HG02759 (cell line): ENCODE results near the gene SPATA20.

Source experiments
- ATAC-seq: cut with Tn5 transposase; IDR thresholded peaks from one replicate; pipeline ENCODE4 v1.9.1; 2021; ENCODE audit warnings: mild to moderate bottlenecking, moderate library complexity; ENCODE audit not compliant: unreplicated experiment

Gene SPATA20

GRCh38 chr17:50519141-50519834 is 27.7 kb upstream of the SPATA20 start:
- ATAC-seq: no peak

GRCh38 chr17:50520483-50520882 is 26.5 kb upstream of the SPATA20 start:
- ATAC-seq: no peak

GRCh38 chr17:50521514-50521913 is 25.5 kb upstream of the SPATA20 start:
- ATAC-seq: no peak

- no peak for ATAC-seq
These were observed 24.2 kb upstream of the SPATA20 start for GRCh38 chr17:50522766-50523165.

GRCh38 chr17:50523208-50523607 is 23.8 kb upstream of the SPATA20 start:
- ATAC-seq: no peak

DNA sequence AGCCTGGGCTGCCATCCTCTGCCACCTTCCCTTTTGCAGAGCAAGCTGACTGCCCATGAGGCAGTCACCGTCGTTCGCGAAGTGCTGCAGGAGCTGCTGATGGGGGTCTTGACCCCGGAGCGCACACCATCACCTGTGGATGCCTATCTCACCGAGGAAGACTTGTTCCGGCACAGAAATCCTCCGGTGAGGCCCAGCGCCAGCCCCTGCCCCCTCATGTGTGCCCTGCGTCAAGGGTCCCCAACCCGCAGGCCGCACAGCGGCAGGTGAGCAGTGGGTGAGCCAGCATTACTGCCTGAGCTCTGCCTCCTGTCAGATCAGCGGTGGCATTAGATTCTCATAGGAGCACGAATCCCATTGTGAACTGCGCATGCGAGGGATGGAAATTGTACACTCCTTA is 22.1 kb upstream of the SPATA20 start:
- no peak for ATAC-seq

GRCh38 chr17:50527155-50527762 is 19.7 kb upstream of the SPATA20 start:
- ATAC-seq: no peak

- ATAC-seq: no peak
These were observed 19.0 kb upstream of the SPATA20 start for GRCh38 chr17:50527949-50528474.

GRCh38 chr17:50529849-50530248 is 17.1 kb upstream of the SPATA20 start:
- no peak for ATAC-seq

- no peak for ATAC-seq
These were observed 15.4 kb upstream of the SPATA20 start for GRCh38 chr17:50531428-50532025.

DNA sequence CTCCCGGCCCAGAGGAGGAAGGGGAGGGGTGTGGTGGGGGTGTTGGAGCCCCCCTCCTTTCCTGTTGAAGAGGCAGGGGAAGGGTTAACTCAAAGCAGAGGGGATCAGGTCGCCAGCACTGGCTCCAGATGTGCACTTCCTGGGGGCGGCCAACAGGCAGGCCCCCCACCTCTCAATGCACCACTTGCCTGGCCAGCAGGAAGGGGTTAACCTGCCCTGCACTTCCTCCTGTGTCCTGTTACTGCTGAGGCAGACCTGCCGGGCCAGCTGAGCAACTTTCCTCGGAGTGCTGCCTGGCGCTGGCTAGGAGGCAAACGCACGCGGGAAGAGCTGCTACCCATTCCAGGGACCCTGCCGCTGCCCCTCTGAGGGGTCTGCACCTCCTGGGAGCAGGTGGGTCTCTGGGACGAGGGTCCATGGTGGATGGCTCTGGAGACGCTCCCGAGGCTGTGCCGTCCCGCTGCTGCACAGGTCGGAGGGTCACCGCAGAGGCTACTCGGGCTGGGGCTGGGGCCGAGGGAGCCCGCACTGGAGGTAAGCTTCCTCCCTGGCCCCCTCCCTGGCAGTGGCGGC is 14.4 kb upstream of the SPATA20 start, which contains the start of gene EPN3:
EPN3 (plus strand) TSS at position 284 of the 573 bp plus-strand sequence. CDS start 3,822 bp downstream, outside the sequence.
- no peak for ATAC-seq

DNA sequence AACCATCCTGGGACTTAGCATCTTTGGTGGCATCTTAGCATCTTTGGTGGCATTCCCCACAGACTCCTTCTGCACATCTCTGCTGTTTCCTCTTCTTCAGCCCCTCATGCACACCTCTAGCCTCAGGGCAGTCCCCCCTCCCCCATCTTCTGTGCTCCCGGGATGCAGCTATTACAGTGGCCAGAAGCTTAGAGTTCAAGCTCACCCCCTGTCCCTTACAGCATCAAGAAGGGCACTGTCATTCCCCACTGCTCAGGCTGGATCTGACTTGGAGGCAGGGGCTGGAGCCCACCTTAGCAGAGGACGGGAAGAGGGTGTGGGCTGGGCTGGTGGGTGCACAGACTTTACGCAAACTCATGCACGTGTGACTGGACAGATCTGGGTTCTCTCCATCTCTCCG is 13.8 kb upstream of the SPATA20 start:
- ATAC-seq: no peak

DNA sequence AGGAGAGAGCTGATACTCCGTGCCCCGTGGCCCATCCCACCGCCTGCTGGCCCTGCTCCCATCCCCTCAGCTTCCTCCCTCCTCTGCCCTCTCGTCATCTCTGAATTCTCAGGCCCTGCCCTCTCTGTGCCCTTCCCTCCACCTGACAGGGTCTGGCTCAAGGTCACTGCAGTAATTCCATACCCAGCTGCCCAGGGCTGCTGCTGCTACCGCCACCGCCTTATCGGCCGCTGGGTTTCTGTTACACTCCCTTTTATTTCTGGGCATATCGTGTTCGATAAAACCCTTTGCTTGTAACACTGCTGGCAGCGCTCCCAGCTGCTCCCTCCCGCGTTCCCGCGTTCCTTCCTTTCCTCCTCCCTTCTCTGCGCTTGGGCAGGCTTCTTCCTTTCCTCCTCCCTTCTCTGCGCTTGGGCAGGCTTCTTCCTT is 13.2 kb upstream of the SPATA20 start:
- ATAC-seq: no peak

- ATAC-seq: no peak
These were observed 12.6 kb upstream of the SPATA20 start for GRCh38 chr17:50534222-50534978.

DNA sequence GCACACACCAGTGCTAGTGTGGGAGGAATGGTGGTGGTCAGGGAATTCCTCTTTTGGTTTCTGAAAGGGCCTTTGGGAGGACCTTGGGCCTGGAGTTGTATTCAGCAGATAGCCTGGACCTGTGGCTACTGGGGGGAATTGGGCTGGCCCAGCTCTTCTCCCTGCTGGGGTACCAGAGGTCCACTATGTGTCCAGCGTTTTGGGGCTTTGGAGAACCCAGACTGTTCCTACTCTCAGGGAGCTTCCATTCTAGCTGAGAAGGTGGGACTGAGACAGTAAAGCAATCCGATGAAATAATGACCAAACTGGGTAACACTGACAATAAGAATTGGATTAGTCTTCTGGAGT is 12.0 kb upstream of the SPATA20 start:
- no peak for ATAC-seq

DNA sequence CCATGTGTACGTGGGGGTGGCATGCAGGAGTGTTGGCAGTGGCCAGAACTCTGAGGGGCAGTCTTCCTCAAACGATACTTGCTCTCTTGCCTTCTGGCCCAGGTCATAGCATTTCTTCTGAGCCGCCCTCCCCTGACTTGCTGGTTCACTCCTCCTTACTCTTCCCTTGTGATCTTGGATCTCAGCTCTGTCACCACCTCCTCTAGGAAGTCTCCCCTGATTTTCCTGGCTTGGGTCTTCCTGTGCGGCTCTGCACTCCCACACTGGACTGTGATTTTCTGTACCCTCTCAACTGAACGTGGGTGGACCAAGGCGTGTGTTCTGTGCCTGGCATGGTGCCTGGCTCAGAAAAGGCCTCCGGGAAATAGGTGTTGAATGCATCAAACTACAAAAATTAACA is 11.6 kb upstream of the SPATA20 start:
- no peak for ATAC-seq

DNA sequence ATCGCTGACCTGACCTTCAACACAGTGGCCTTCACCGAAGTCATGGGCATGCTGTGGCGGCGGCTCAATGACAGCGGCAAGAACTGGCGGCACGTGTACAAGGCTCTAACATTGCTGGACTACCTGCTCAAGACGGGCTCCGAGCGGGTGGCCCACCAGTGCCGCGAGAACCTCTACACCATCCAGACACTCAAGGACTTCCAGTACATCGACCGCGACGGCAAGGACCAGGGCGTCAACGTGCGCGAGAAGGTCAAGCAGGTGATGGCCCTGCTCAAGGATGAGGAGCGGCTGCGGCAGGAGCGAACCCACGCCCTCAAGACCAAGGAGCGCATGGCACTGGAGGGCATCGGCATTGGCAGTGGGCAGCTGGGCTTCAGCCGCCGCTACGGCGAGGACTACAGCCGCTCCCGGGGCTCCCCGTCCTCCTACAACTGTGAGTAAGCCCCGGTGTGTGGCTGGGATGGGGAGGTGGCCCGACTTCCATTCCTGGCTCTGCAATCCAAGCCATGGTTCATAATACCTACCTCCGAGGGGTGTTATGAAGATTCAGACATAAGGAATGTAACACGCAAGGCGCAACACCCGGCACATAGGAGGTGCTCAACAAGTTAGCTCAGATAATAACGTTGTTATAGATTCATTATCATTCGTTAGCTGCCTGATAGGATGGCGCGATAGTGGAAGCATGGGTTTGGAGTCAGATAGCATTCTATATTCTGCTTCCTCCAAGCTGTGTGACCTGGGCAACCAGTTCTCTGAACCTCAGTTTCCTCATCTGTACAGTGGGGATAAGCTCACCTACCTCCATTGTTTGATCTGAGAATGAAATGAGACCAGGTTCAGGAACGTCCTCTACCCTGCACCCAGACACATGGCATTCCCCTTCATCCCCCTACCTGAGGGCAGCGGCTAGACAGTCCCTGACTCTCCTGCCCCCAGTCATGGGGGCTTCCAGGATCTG is 10.0 kb upstream of the SPATA20 start:
- ATAC-seq: no peak

GRCh38 chr17:50537721-50538548 is 9.0 kb upstream of the SPATA20 start:
- no peak for ATAC-seq
